GM12874 (cell line): ENCODE measurements around the gene FOXO1.

ENCODE experiments used
- TF ChIP-seq, protein P1 (sequence below): IDR thresholded peaks from 2 replicates; pipeline ENCODE4 v1.5.1; 2011; ENCODE audit warnings: low read depth, mild to moderate bottlenecking, control low read depth, low read length, moderate library complexity; ENCODE audit not compliant: insufficient read depth

Gene FOXO1

DNA sequence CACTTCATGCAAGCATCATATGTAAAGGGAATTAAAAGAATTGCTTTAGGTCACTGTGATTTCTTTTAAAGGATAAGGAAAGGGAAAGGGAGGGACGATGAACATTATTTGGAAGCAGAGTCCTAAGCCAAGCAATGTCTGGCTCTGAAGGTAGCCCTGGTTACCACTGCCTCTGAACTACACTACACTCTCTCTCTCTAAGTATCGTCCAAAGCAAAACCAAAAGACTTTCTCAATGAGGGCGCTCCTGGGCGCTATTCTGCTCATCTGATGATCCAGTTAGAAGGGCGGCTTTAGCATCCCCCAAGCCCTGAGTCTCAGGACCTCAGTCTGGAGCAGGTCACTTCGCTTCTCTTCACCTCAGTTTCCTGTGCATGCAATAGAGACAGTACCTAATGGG lies 26.2 kb downstream of the FOXO1 start:
- TF ChIP-seq, protein P1, sequence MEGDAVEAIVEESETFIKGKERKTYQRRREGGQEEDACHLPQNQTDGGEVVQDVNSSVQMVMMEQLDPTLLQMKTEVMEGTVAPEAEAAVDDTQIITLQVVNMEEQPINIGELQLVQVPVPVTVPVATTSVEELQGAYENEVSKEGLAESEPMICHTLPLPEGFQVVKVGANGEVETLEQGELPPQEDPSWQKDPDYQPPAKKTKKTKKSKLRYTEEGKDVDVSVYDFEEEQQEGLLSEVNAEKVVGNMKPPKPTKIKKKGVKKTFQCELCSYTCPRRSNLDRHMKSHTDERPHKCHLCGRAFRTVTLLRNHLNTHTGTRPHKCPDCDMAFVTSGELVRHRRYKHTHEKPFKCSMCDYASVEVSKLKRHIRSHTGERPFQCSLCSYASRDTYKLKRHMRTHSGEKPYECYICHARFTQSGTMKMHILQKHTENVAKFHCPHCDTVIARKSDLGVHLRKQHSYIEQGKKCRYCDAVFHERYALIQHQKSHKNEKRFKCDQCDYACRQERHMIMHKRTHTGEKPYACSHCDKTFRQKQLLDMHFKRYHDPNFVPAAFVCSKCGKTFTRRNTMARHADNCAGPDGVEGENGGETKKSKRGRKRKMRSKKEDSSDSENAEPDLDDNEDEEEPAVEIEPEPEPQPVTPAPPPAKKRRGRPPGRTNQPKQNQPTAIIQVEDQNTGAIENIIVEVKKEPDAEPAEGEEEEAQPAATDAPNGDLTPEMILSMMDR, result no peak

DNA sequence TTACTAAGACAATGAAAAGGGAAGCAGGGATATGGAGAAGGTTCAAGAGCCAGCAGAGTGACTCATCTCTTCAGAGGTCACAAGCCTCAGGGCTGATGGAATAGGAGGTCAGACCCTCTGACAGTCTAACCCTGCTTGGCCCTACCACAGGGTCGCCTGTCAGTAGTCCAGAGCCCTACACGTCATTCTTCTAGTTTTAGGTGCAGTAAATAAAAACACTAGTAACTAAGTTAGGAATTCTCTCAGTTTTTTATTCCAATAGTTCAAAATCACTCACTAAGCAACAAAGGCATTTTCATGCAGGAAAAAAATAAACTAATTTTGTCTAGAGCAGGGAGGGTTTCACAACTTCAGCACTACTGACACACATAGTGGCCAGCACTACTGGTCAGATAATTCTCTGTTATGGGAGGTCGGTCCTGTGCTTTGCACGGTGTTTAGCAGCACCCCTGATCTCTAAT lies 27.2 kb downstream of the FOXO1 start:
- TF ChIP-seq, protein P1, result no peak

DNA sequence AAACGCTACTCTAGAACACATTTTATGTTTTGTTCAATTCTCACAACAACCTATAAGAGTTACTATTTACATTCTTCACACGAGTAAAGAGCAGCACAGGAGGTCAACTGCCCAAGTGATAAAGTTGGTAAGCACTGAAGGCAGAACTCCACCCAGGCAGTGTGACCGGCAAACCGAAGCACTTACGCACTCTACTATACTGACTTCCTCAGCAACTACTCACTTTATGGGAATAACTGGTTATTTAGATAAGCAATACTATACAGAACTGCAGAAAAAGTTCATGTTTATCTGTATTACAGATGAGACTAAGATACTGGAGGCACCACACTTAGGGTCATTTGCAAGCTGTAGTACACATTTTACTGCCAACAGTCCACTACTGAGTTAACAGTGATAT lies 28.8 kb downstream of the FOXO1 start:
- TF ChIP-seq, protein P1, result no peak

DNA sequence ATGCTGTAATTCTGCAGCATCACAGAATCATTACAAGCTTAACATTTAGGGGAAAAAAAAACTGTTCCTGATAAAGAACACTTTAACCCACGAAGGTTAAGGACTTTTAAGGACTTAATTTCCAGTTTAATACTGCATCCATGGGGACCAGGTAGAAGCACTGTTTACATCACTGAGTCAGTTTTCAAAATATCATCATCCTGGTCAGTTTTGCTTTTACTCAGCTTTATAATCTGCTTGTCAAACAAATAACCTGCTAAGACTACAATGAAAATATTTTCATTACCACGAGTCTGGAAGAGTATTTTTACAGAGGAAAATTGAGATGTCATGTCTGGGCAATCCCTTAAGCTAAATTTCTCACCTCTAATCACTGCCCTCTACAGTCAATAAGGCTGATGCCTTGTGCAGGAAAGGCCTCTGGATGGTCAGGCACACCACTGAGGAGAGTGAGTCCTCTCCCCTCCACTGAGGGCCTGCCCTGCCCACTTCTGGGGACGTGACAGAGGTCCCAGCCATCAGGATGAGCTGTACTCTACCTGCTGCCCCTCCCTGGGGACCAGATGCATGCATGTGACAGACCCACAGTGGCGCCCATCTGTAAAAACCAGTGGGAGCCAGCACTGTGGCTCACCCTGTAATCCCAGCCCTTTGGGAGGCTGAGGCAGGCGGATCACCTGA lies 31.0 kb downstream of the FOXO1 start:
- TF ChIP-seq, protein P1, result no peak

DNA sequence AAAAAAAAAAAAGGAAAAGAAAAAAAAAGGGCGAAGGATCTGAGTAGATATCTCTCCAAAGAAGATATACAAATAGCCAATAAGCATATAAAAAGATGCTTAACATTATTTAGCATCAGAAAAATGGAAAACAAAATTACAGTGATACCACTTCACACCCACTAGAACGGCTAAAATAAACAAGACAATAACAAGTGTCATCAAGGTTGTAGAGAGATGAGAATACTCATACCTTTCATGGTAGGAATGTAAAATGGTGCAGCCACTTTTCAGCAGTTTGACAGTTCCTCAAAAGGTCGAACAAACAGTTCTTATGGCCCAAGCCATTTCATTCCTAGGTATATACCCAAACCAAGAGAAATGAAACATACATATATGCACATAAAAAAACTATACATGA lies 33.5 kb downstream of the FOXO1 start:
- TF ChIP-seq, protein P1, result no peak

DNA sequence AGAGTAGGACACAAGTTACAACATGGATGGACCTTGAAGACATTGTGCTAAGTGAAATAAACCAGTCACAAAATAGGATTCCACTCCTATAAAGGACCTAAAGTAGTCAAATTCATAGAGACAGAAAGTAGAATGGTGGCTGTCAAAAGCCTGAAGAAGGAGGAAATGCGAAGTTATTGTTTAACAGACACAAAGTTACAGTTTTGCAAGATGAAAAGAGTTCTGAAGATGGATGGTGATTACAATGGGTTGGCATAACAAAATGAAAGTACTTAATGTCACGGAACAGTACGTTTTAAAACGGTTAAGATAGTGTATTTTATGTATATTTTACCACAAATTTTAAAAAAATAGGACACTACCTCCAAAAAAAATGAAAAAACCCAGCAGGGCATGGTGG lies 34.8 kb downstream of the FOXO1 start:
- TF ChIP-seq, protein P1, result no peak

DNA sequence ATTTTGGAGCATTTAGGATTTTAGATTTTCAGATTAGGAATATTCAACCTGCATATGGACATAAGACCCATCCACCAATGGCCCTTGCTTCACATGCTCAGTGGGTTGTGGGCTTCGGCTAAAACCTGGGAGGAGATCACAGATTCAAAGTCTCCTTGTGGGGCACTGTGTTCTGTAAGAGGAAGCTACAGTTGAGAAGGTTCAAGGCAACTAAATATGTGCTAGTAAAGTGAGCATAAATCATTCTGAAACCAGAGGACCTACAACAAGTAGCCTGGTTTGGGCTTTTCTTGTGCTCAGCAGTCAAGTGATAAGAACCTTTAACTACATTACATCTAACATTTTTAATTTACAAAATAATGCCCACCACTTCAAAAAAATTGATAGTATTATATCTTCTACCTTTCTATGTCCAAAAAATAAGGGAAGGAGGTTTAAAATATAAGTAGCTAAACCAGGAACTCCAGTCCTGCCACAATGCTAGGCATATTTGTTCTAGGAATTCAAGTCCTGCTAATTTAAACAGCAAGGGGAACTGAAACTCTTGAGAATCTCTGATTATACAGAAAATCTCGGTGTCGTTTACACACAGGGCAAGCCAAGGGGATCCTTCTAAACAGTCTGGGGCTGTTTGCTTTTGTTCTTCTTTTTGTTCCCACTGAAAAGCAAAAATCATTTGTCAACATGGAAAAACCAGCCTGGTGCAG lies 36.6 kb downstream of the FOXO1 start:
- TF ChIP-seq, protein P1, result no peak
